ENCODE measurements around the gene HOXD3.

DNA sequence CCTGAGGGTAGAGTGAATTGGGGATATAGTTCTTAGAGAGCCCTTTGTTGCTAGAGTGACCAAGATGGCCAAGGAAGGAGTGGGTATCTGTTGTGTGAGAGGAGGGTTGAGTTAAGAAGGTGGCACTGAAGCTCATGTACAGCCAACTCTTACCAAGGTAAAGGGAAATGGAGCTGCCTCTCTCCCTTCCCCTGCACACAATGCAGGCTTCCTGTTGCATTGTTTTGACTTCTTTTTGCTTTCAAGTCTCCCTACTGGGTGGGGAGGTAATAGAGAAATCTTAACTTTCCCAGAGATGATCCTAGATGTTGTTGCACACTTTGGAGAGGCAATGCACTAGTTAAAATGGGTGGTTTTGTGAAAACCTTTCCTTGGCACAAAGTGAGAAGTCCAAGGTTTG lies 55.2 kb downstream of the HOXD3 start:
- TF ChIP-seq, protein P1, sequence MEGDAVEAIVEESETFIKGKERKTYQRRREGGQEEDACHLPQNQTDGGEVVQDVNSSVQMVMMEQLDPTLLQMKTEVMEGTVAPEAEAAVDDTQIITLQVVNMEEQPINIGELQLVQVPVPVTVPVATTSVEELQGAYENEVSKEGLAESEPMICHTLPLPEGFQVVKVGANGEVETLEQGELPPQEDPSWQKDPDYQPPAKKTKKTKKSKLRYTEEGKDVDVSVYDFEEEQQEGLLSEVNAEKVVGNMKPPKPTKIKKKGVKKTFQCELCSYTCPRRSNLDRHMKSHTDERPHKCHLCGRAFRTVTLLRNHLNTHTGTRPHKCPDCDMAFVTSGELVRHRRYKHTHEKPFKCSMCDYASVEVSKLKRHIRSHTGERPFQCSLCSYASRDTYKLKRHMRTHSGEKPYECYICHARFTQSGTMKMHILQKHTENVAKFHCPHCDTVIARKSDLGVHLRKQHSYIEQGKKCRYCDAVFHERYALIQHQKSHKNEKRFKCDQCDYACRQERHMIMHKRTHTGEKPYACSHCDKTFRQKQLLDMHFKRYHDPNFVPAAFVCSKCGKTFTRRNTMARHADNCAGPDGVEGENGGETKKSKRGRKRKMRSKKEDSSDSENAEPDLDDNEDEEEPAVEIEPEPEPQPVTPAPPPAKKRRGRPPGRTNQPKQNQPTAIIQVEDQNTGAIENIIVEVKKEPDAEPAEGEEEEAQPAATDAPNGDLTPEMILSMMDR (IDR thresholded peaks at IDR 0.05 in 8 of 11, conservative IDR thresholded peaks at IDR 0.05 in 3 of 11): no peak
- peak in 1 of 3 donors; percentile 38 for TF ChIP-seq POLR2AphosphoS5 (IDR thresholded peaks at IDR 0.05)
- TF ChIP-seq POLR2A (IDR thresholded peaks at IDR 0.05): no peak

Data from spleen (tissue), 7 donors.